NCI-H774 (cell line): ENCODE data around the gene TUSC2.

Experiments used
- DNase-seq: peaks from one replicate; lab custom pipeline; 2025; lab: John Stamatoyannopoulos, UW

TUSC2 gene

GRCh38 chr3:50354186-50354764 lies 26.3 kb upstream of the TUSC2 start:
- DNase-seq = no peak

GRCh38 chr3:50353245-50354004 lies 25.4 kb upstream of the TUSC2 start:
- DNase-seq = no peak

- no peak for DNase-seq
Measured at GRCh38 chr3:50352781-50353180, 24.8 kb upstream of the TUSC2 start.

GRCh38 chr3:50351323-50351697 lies 23.3 kb upstream of the TUSC2 start:
- no peak for DNase-seq

- peak; percentile 79 for DNase-seq
Measured at GRCh38 chr3:50350527-50351322, 22.7 kb upstream of the TUSC2 start, which contains the start of the genes CYB561D2 and NPRL2. Gene CYB561D2, plus strand, starts transcription at chr3:50350862. Its CDS starts 572 bp downstream, at chr3:50351434. Gene NPRL2, minus strand, starts transcription at chr3:50350775. Its CDS starts 123 bp downstream, at chr3:50350652.

GRCh38 chr3:50350213-50350526 lies 22.1 kb upstream of the TUSC2 start:
- no peak for DNase-seq

GRCh38 chr3:50347187-50347813 lies 19.3 kb upstream of the TUSC2 start:
- DNase-seq = peak; percentile 36

- DNase-seq = no peak
Measured at GRCh38 chr3:50345586-50346234, 17.7 kb upstream of the TUSC2 start, which contains the start of gene ZMYND10. Gene ZMYND10, minus strand, starts transcription at chr3:50345732. Its CDS starts 153 bp downstream, at chr3:50345579.

GRCh38 chr3:50345008-50345407 lies 17.0 kb upstream of the TUSC2 start:
- DNase-seq = no peak

GRCh38 chr3:50342813-50343633 lies 15.0 kb upstream of the TUSC2 start:
- no peak for DNase-seq

GRCh38 chr3:50341996-50342650 lies 14.1 kb upstream of the TUSC2 start:
- DNase-seq = no peak

- DNase-seq = no peak
Measured at GRCh38 chr3:50341537-50341936, 13.5 kb upstream of the TUSC2 start.

GRCh38 chr3:50340448-50341329 lies 12.7 kb upstream of the TUSC2 start, which contains the start of gene RASSF1:
Gene RASSF1, minus strand, starts transcription at chr3:50340836. Its CDS starts 31 bp downstream, at chr3:50340805.
- no peak for DNase-seq

GRCh38 chr3:50340147-50340447 lies 12.1 kb upstream of the TUSC2 start:
- DNase-seq = no peak

GRCh38 chr3:50339485-50340146 lies 11.6 kb upstream of the TUSC2 start:
- no peak for DNase-seq

- no peak for DNase-seq
Measured at GRCh38 chr3:50338965-50339364, 10.9 kb upstream of the TUSC2 start.

- peak; percentile 88 for DNase-seq
Measured at GRCh38 chr3:50337175-50337861, 9.3 kb upstream of the TUSC2 start.

- no peak for DNase-seq
Measured at GRCh38 chr3:50336452-50337174, 8.6 kb upstream of the TUSC2 start.
